ENCODE results near the gene PLOD3.

Gene PLOD3

DNA sequence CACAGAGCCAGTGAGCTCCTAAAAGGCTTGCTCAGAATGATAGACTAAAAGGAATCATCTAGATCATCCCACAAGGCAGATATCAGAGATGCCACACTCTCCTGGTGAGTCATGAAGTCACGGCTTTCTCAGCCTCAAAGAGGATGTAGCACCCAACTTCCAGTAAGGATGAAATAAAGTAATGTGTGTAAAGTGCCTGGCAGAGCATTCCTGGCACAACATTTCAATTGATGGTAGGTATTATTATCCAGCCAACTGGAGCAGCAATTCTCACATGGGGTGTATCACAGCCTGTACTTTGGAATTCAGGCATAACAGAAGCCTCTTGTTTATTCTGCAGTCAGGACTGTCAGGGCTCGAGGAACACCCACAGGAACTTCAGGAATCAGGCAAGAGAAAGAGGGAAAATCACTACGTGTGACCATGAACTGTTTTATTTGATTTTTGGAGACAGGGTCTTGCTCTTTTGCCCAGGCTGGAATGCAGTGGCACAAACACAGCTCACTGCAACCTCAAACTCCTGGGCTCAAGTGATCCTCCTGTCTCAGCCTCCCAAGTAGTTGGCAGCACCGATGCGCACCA, 32.0 kb downstream of the PLOD3 start:
- no peak for DNase-seq

DNA sequence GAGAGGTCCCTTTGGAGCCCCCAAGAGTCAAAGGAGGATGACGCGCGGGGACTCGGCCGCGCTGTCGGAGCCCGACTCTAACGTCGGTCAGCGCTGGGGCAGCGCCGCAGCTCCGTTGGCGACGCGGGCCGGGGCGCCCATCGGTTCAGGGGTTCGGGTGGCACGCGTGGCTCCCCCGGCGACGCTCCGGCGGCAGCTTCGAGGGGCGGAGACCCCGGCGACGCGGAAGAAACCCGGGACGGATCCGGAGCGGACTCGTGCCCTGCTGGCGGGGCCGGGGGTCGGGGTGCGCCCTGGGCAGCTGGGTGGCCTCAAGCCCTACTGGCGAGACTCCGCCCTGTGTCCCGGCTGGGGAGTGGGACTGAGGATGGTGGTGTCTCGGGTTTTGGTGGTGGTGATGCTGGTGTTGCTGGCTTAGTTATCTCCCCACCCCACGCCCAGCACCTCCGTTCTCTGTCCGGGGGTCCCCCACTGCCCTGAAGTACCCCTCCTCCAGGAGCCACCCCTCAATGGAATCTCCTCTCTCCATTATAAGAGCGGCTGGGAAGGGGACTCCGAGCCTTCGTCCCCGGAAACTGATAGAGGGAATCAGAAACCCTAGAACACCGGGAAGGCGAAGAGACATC, 37.1 kb downstream of the PLOD3 start, which contains the start of gene NAT16:
Gene NAT16, minus strand, starts transcription at position 164 of the 626 bp plus-strand sequence. CDS start 5,486 bp downstream, outside the sequence.
- DNase-seq = no peak

DNA sequence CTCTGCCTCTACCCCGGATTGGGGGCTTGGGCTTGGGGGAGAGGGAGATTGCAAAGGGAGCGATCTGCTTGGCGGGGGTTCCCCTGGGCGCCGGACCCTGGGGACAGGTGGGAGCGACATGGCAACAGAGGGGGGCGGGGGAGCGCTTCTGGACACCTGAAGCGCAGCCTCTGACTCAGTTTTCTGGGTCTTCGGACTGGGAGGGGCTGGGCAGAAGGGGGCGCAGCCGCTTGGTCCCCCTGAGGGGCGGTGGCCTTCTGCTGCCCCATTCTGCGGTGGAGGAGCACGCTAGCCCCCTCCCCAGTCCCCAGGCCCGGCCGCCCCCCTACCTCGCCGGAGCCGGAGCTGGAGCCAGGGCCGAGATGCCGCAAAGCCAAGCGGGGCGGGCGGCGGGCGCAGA, 37.7 kb downstream of the PLOD3 start:
- no peak for DNase-seq

DNA sequence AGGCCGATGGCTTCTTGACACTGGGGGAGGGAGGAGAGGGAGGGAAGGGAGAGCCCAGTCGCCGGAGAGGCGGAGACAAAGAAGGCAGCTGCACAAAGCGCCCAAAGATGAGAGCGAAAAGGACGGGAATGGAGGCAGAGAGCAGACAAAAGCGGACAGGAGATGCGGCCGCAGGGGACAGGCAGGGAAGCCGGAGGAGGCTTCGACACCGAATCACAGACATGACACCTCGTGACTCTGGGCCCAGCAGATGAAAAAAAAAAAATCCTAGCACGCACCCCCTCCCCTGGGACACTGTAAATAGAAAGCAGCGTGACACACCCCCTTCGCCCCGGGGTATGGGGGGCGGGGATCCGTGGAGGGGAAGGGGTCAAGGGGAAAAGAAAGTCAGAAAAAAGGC, 38.3 kb downstream of the PLOD3 start:
- no peak for DNase-seq

DNA sequence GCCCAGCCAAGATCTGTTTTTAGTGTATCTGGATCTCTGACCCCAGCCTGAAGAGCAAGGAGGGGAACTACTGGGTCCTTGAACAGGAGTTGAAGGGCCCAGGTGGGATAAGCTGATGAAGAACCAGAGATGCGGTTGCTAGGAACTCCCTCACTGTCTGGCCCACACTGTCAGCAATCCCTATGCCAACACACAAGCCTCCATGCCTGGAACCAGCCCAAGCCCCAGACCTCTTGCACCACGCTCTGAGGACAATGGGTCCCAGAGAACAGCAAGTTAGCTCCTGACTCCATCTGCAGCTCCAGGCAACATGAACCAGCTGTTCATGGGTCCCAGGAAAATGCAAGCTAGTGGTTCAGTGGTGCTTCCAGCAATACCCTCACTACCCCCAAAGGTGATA, 39.7 kb downstream of the PLOD3 start:
- no peak for DNase-seq

DNA sequence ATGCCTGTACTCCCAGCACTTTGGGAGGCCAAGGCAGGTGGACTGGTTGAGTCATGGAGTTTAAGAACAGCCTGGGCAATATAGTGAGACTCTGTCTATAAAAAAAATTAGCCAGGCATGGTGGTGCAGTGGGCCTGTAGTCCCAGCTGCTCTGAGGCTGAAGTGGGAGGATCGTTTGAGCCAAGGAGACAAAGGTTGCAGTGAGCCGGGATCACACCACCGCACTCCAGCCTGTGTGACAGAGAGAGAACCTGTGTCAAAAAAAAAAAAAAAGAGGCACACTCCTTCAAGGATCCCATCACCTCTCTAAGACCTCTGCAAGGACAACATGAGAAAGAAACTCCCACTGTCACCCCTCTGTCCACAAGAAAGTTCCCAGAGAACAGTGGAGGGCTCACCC, 41.7 kb downstream of the PLOD3 start:
- no peak for DNase-seq

DNA sequence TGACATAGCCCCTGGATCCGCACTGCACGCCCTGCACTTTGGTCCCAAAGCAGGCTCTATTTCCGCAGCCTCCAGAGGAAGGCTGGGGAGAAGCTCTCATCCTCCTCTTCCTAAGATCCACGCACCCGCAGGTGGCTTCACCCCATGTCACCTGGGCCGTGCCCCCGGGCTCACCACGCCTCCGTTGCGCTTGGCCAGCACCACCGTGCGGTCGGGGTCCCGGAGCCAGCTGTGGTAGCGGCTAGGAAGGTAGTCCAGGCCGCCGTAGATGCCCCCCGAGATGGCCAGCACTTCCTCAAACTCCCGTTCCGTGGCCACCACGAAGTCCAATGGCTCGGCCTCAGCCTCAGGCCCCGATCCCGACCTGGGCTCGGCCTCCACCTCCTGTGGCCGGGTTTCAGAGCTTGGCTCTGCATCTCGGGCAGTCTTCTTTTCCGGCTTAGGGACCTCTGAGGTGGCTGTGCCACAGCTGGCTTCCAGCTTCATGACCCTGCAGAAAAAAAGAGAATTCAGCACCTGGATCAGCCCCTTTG, 43.0 kb downstream of the PLOD3 start:
- no peak for DNase-seq

DNA sequence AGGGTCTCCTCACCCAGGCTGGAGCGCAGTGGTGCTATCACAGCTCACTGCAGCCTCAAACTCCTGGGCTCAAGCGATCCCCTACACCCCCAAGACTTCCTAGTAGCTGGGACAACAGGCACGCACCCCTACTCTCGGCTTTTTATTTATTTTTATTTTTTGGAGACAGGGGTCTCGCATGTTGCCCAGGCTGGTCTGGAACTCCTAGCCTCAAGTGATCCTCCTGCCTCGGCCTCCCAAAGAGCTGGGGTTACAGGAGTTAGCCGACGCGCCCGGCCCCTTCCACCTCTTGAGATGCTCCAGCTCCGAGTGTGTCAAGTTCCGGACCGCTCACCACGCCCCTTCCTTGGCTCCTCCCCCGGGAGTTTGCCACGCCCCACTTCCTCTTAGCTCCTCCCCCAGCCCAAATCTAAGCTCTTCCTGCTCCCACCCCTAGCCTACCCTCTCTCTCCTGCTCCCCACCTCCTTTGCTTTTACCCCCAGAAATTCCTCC, 43.6 kb downstream of the PLOD3 start:
- no peak for DNase-seq

DNA sequence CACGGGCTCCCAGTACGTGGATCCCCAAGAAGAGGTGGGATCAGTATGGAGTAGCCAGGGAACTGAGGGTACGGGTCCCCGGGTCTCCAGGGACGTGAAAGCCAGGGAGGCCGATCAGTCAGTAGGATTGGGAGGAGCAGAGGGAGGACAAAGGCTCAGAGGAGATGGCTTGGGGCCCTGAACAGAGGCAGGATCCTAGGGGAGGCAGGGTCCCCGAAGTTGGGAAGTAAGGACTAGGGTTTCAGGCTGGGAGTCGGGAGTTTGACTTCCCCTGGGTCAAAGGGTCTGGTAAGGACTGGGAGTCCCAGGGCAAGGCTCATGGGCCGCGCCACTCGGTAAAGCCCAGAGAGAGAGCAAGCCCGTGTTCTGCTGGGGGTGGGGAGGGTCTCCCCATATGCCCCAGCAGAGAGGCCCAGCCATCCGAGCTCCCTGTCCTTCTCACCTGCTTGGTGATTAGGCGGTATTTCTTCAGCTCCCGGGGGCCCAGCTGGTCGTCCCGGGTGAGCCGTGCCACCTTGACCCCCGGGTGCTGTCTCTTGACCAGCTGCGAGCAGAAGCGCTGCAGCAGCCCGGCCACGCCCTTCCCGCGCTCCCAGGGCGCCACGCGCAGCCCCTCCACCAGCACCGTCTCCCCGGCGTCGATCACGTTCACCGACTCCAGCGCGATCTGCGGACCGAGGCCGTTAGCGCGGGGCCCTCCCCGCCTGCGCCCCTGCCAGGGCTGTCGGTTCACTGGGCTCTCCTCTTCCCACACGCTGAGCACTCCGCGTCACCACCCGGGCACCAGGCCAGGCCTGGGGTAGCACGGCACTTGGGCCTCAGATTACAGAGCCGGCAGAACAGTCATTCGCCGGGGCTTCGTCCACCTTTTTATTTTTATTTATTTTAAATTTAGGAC, 44.3 kb downstream of the PLOD3 start:
- peak; percentile 54 for DNase-seq

DNA sequence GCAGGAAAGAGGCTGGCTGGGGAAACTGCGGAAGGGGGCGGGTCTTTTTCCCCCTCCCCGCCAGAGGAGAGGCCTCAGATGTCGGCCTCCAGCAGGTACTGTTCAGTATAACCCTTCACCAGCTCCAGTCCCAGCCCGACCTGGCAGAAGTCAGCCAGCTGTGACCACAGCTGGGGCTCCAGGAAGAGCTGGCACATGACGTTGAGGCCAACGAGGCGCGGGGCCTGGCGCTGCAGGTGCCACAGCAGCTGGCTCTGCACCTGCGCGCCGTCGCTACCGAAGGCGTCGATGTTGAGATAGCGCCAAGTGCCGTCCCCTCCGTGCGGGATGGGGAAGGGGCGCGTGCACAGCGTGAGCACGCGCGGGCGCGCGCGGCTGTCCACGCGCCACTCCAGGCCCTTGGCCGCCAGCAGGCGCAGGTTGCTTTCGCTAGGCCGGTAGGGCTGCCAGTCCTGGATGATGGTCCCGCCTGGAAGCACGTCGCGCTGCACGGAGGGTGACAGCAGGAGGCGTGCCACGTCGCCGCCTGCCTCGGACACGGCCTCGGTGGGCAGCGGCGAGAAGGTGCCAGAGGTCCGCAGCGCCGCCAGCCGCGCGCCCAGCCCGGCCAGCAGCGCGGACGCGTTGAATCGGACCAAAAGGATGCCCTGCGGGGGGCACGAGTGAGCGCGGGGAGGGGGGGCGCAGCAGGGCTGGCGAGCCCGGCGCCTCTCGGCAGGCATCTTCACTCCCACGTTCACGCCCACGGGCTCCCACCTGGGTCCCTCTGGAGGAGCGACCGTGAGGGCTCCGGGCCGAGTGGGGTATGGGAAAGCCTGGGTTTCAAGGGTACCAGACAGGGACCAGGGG, 45.2 kb downstream of the PLOD3 start:
- DNase-seq = peak; percentile 62

DNA sequence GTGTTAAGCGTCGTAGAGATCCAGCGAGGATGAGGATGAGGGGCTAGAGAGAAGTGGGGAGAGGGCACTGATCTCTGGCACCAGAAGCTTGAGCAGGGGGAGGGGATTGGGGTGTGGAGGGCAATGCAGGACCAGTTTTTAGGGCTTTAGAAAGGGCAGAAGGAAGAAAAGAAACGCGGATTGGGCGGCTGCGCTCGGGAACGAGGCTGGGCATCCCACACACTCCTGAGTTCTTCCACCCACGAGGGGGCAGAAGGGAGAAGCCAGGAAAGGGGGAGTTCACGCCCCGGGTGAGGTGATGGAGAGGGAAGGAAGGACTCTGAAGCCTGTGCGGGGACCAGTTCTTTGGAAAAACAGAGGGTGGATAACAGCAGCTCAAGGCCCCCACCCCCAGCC, 45.9 kb downstream of the PLOD3 start:
- no peak for DNase-seq

DNA sequence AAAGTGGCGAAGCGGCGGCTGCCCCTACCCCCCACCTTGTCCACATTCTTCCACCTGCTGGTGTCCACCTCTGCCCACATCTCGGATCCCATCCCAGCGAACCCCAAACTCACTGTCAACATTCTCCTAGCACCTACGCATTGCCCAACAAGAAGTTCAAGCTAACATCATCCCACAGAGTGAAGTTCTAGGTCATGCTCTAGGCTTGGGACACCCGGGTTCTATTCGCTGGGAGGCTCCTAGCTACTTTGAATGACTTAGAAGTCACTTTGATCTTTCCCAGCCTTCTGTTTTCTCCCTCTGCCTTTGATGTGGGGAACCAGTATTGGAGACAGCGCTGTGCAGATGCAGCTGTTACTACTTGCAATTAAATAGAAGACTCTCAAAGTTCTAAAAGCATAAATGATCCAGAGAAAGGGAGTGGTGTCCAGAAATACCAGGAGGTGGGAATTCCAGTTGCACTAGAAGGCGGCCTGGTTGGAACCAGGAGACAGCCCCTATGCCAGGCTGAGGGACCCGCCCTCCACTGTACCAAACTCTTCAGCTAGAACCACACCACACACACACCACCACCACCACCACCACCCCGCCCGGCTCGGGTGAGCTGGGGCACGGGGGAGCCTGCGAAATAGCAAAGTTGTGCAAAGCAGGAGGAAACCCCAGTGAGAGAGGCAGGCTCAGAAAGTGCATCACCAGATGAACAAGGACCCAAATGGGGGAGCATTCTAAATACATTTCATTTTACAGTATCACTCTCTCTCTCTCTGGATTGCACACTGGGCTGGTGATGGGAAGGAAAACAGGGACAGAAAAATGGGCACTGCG, 46.6 kb downstream of the PLOD3 start:
- DNase-seq = no peak

DNA sequence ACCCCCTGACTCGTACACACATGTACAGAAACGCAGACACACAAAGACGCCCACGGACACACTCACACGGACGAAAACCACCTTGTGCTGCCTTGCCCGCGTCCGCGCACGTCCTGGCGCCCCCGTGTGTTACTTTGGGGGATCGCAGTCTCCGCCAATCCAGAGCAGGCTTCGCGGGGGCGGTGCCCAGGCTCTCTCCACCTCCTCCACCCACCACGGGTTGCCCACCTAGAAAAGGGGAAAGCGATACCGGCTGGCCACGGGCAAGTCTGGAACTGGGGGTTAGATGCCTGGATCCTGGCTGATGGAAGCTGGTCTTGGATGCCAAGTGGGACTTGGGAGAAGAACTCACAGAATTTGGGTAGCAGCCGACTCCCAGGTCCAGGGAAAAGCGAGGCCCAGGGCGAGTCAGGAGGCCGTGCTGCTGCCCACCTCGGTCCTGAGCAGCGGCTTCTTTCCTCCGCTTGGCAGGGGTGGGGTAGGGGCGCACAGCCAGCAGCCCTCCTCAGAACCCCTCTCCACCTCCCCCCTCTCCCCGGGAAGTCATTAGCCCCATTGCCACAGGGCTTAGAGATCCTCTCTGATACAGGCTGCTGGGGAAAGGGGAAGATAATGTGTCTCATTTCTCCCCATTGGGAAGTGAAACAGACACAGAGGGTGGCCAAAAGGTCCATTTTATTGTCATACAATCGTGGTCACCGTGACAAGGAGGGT, 47.4 kb downstream of the PLOD3 start:
- peak; percentile 76 for DNase-seq

DNA sequence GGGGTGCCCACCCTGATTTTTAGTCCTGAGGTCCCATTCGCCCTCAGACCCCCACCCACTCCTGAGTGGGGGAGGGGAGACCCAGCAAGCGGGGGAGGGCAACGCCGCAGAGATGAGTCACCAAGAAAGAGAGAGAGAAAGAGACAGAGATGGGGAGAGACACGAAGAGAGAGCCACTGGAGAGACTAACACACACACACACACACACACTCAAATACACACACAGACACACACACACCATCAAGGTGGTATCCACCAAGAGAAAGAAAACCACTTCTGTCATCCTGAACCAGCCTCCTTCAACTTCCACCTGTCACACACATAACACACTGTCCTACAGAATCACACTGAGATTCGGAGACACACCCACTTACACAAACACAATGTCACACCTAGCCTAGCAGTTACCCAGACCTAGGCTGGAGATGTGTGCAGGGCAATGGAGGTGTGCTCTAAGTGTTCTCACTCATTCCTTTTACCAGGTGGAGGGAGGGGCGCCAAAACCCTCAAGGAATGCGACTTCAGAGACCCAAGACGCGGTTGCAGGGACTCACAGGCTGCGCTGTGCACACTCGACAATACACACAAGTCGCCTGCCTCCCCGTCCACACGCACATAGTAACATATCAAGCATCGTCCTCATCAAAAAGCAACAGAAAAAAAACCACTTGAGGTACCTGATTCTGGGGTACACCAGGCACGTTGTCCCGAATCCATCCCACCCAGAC, 48.1 kb downstream of the PLOD3 start:
- DNase-seq = peak; percentile 52

DNA sequence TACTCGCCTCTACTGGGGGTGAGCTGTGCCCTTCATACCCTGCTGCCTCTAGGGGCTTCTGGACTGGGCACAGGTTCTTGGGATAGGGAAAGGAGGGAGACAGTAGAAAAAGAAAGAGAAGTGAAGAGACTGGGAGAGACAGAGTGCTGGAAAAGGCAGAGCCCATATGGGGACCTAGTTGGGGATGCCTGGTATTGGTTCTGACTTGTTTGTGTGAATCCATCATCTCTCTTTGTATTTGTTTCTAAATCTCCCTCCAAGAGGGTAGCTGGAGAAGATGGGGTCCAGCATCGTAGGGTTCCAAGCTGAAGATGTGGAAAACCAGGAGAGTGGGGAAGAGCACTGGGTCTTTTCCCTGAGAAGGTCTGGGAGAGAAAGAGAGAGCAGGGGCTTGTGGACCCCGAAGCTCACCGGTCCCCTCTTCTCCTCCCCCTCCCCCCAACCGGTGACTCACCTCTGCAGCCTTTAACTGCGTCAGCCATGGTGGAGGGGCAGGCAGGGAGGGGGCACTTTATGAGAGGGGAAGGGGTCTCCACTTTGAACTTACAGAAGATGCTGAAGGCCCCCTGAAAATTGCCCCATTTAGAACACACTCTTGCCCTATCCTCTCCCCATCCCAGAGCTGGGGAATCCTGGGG, 48.9 kb downstream of the PLOD3 start:
- no peak for DNase-seq

DNA sequence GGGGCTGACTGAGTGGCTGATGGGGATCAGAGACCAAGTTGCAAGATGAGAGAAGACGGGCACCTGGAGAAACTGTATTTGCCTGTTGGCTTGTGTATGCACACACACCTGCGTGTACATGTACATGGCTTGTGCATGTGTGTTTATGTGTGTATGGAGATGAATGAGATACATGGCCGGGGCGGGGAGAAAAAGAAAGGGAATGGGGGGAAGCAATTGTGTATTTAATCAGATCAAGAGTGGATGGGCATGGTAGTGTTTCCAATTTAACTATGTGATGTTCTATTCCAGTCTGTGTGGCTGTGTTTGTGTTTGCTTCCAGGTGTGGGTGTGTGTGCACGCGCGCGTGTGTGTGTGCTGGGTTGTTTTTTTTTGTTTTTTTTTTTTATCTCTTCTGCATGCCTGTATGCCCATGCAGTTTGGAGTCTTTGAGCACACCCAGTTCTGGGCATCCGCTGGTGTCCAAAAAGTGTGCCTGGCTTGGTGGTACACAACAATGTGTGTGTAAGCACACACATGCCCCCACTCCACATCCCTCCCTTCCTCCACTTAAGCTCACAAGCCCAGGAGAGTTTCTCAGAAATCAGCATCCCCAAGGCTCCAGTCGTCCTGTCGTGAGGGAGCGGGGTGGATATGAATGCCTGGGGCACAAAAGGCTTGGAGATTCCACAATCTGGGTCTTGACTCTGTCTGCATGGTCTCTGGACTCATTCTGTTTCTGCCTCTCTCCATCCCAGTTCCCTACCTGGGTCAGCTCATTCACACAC, 49.6 kb downstream of the PLOD3 start:
- no peak for DNase-seq

DNA sequence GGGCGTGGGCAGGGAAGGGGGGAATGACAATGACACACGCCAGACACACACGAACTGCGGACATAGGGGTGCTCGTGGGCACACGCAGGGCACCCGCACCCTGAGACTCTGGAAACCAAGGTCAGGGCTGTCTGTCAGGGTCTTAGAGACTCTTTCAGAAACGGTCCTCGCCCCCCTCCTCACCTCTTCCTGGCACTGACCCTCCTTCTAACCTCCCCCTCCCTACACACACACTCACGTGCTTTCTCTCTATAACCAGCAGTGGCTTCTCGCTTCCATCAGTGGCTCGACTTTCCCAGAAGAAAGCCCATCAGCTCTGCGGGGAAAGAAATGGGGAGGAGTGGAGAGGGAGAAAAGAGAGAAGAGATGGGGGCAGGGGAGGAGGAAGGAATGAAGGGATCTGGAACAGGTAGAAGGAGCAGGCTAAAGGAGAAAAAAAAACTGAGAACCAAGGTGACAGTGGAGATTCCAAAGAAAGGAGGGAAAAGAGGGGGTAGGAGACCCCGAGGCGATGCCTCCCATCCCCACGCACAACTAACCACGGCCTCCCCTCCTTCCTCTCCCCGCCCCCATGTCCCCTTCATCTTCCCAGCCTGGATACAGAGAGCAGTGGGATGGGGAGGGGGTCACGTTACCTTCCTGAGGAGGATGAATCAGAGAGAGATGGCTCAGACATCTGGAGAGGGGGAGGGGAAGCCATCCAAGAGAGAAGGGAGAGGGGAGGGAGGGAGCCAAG, 50.3 kb downstream of the PLOD3 start:
- DNase-seq = no peak

DNA sequence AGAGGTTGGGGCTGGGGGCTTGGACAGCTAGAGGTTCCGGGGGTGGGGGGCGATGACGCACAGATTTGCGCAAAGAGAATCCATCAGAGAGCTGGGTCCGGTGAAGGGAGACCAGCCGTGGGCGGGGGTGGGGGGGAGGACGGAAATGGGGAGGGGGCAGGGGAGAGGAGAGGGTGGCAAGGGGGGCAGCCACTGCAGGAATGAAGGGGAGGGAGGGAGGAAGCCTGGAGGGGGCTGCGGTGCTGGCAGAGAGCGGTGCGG, 50.8 kb downstream of the PLOD3 start:
- DNase-seq = no peak

All from right kidney (tissue), 1 donor.